H9 (cell line): ENCODE data around the gene MBTD1. TPM values are rescaled to one million over a fixed set of nuclear protein-coding genes. Genes with fewer than 3 reads are reported as not detected.
A peak's percentile ranks its signal among the peaks of the same experiment; 100 is the strongest.

Experiments used
- DNase-seq: peaks from one replicate; pipeline ENCODE4 v3.0.0-alpha.2; 2017
- H2AFZ ChIP-seq: one replicate; pipeline ENCODE4 v1.6.1; 2013; ENCODE audit warnings: mild to moderate bottlenecking, low read length, control low read depth, moderate library complexity
- H2AK5ac ChIP-seq: 2 replicates; pipeline ENCODE4 v1.6.1; 2013; ENCODE audit warnings: low read length, control low read depth, mixed read lengths; ENCODE audit not compliant: insufficient read length
- H2BK120ac ChIP-seq: one replicate; pipeline ENCODE4 v1.6.1; 2013; ENCODE audit warnings: low read depth, mild to moderate bottlenecking, low read length, control low read depth, inconsistent platforms; ENCODE audit not compliant: poor library complexity, severe bottlenecking
- H2BK12ac ChIP-seq: 2 replicates; pipeline ENCODE4 v1.6.1; 2013; ENCODE audit warnings: low read length, control low read depth, mixed read lengths, low read depth; ENCODE audit not compliant: insufficient read length
- H2BK15ac ChIP-seq: 2 replicates; pipeline ENCODE4 v1.6.1; 2013; ENCODE audit warnings: low read depth, low read length, control low read depth
- H2BK20ac ChIP-seq: one replicate; pipeline ENCODE4 v1.6.1; 2013; ENCODE audit warnings: low read depth, mild to moderate bottlenecking, low read length, control low read depth, inconsistent platforms; ENCODE audit not compliant: poor library complexity, severe bottlenecking
- H2BK5ac ChIP-seq: 2 replicates; pipeline ENCODE4 v1.6.1; 2013; ENCODE audit warnings: low read length, control low read depth, mixed read lengths; ENCODE audit not compliant: insufficient read length
- H3K14ac ChIP-seq: 2 replicates; pipeline ENCODE4 v1.6.1; 2013; ENCODE audit warnings: low read length, control low read depth; ENCODE audit not compliant: insufficient read depth
- H3K18ac ChIP-seq: 2 replicates; pipeline ENCODE4 v1.6.1; 2013; ENCODE audit warnings: low read depth, mild to moderate bottlenecking, mixed read lengths, low read length, control low read depth; ENCODE audit not compliant: insufficient read length
- H3K23ac ChIP-seq: 2 replicates; pipeline ENCODE4 v1.6.1; 2013; ENCODE audit warnings: low read length, control low read depth, mixed read lengths, low read depth; ENCODE audit not compliant: insufficient read length
- H3K23me2 ChIP-seq: 2 replicates; pipeline ENCODE4 v1.6.1; 2013; ENCODE audit warnings: low read depth, mild to moderate bottlenecking, mixed read lengths, low read length, control low read depth; ENCODE audit not compliant: insufficient read length, poor library complexity, severe bottlenecking
- H3K27ac ChIP-seq: 2 replicates; pipeline ENCODE4 v1.5.1; 2013; ENCODE audit warnings: low read length, control low read depth, mixed read lengths, low read depth; ENCODE audit not compliant: insufficient read length
- H3K27me3 ChIP-seq: 2 replicates; pipeline ENCODE4 v1.6.1; 2013; ENCODE audit warnings: low read length, control low read depth, inconsistent platforms; ENCODE audit not compliant: insufficient read depth
- H3K4ac ChIP-seq: 2 replicates; pipeline ENCODE4 v1.6.1; 2013; ENCODE audit warnings: low read depth, mild to moderate bottlenecking, control low read depth, inconsistent platforms, low read length, moderate library complexity
- H3K4me1 ChIP-seq: 2 replicates; pipeline ENCODE4 v1.6.1; 2013; ENCODE audit warnings: low read length, control low read depth, inconsistent platforms; ENCODE audit not compliant: insufficient read depth
- H3K4me2 ChIP-seq: 2 replicates; pipeline ENCODE4 v1.6.1; 2013; ENCODE audit warnings: low read length, control low read depth, mixed read lengths; ENCODE audit not compliant: insufficient read length, insufficient read depth
- H3K56ac ChIP-seq: 2 replicates; pipeline ENCODE4 v1.6.1; 2013; ENCODE audit warnings: low read depth, mild to moderate bottlenecking, mixed read lengths, low read length, control low read depth; ENCODE audit not compliant: insufficient read length
- H3K79me1 ChIP-seq: 2 replicates; pipeline ENCODE4 v1.6.1; 2013; ENCODE audit warnings: low read depth, mild to moderate bottlenecking, moderate library complexity, low read length, control low read depth, inconsistent platforms; ENCODE audit not compliant: insufficient read depth, poor library complexity, severe bottlenecking
- H3K79me2 ChIP-seq: 2 replicates; pipeline ENCODE4 v1.6.1; 2013; ENCODE audit warnings: low read length, control low read depth, inconsistent platforms; ENCODE audit not compliant: insufficient read depth
- H3K9ac ChIP-seq: 2 replicates; pipeline ENCODE4 v1.6.1; 2013; ENCODE audit warnings: low read length, control low read depth, mixed read lengths; ENCODE audit not compliant: insufficient read length; ENCODE audit errors: extremely low read depth
- H3K9me3 ChIP-seq: one replicate; pipeline ENCODE4 v1.6.1; 2013; ENCODE audit warnings: low read depth, low read length, inconsistent platforms; ENCODE audit not compliant: control insufficient read depth
- H3T11ph ChIP-seq: one replicate; pipeline ENCODE4 v1.6.1; 2013; ENCODE audit warnings: mild to moderate bottlenecking, low read length, control low read depth, inconsistent platforms
- H4K20me1 ChIP-seq: one replicate; pipeline ENCODE4 v1.6.1; 2013; ENCODE audit not compliant: control insufficient read depth, insufficient read length, insufficient read depth
- H4K5ac ChIP-seq: 2 replicates; pipeline ENCODE4 v1.6.1; 2013; ENCODE audit warnings: low read depth, mild to moderate bottlenecking, mixed read lengths, low read length, control low read depth; ENCODE audit not compliant: insufficient read length
- H4K8ac ChIP-seq: replicated peaks from 2 replicates; pipeline ENCODE4 v1.6.1; 2013; ENCODE audit warnings: low read length, control low read depth, mixed read lengths, low read depth; ENCODE audit not compliant: insufficient read length
- H4K91ac ChIP-seq: 2 replicates; pipeline ENCODE4 v1.6.1; 2013; ENCODE audit warnings: low read depth, mild to moderate bottlenecking, moderate library complexity, mixed read lengths, low read length, control low read depth; ENCODE audit not compliant: insufficient read length
- H3K27ac Mint-ChIP-seq, 3 experiments: 2 replicates in 2 of 3; 3 replicates in 1 of 3; pipeline ENCODE4 v1.8.0; 2020 to 2021; ENCODE audit warnings: mixed read lengths in 3 of 3, mild to moderate bottlenecking in 1 of 3, moderate library complexity in 1 of 3
- H3K27me3 Mint-ChIP-seq: 2 replicates; pipeline ENCODE4 v1.8.0; 2021; ENCODE audit warnings: low read depth, mild to moderate bottlenecking, moderate library complexity, mixed read lengths
- H3K36me3 Mint-ChIP-seq, 3 experiments: 2 replicates in 2 of 3; 3 replicates in 1 of 3; pipeline ENCODE4 v1.8.0; 2020 to 2021; ENCODE audit warnings: low read depth in 3 of 3, mixed read lengths in 3 of 3; ENCODE audit not compliant: insufficient read depth in 1 of 3
- H3K4me1 Mint-ChIP-seq, 2 experiments: 2 replicates each; pipeline ENCODE4 v1.8.0; 2020; ENCODE audit warnings: mixed read lengths in 2 of 2
- H3K4me3 Mint-ChIP-seq, 2 experiments: 2 replicates in 1 of 2; 3 replicates in 1 of 2; pipeline ENCODE4 v1.8.0; 2020 to 2021; ENCODE audit warnings: mild to moderate bottlenecking in 2 of 2, mixed read lengths in 2 of 2, moderate library complexity in 1 of 2
- H3K9me3 Mint-ChIP-seq, 2 experiments: 2 replicates in 1 of 2; 3 replicates in 1 of 2; pipeline ENCODE4 v1.8.0; 2020; ENCODE audit warnings: mild to moderate bottlenecking in 2 of 2, mixed read lengths in 2 of 2, moderate library complexity in 1 of 2
- WGBS: extraction: QIAGEN DNeasy Blood & Tissue Kit; methylation state at CpG from one replicate; pipeline ENCODE4 v1.1.7; 2013; ENCODE audit warnings: missing lambda C conversion rate, low lambda C conversion rate, mixed read lengths; ENCODE audit not compliant: insufficient read length; ENCODE audit errors: extremely low coverage; 5-methylcytosine and 5-hydroxymethylcytosine counted together
- total RNA-seq: library from RNA; stranded (reverse); gene quantifications from 2 replicates; pipeline ENCODE4 v1.2.1, GENCODE V29; 2021
- TF ChIP-seq, protein P1 (sequence below): fragments of 200-600 bp; sonication (generic); conservative IDR thresholded peaks from 3 replicates; pipeline ENCODE4 v1.8.0; 2021; ENCODE audit warnings: antibody characterized with exemption, mild to moderate bottlenecking

Gene MBTD1
- total RNA-seq, 1 experiment from 2014 or later = 49.6 TPM

DNA sequence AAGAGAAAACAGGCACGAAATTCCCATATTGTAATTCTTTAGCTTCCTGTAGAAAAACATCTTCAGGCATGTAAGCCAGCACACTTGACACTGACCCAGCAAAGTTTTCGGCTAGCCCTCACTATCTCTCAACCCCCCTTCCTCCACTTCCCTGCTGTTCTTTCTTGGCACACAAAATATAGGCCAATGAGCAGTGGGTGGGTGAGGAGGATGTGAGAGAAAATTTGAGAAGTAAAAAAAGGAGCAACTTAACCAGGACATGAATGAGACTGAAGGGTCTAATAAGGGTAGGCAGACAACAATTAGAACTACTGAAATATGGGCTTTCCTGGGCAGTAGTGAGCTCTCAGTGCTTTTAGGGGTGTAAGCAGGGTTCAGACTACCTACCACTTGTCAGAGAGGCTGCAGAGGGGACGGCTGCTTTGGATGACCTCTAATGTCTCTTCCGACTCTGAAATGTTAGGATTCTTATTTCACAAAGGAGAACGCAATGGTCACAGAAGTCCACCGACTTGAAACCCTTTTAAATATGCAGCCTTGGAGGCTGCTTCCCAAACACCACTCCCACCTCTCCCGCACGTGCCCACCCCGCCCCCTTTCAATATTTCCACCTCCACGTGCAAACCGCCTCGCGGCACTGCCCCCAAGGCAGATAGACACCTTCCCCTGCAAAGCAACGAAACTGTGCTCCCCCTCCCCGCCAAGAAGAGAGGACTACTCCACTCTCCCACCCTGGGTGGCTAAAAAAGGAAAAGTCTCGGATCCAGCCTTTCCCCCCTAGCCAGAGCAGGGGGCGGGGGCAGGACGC is 889 bp downstream of the MBTD1 start:
- Histone ChIP-seq H2AK5ac (no peak overlapping the region), H3K56ac (no peak overlapping the region), H2BK5ac (peak overlapping the region; percentile 92), H2BK12ac (peak overlapping the region; percentile 94), H3K14ac (peak overlapping the region; percentile 96), H3T11ph (no peak overlapping the region), H2BK120ac (peak overlapping the region; percentile 94), H3K9me3 (no peaks in the 10 kb centered on the region), H3K23me2 (peaks cover 13% of the 10 kb centered on the region), H3K79me1 (no peaks in the 10 kb centered on the region), H3K27me3 (no peaks in the 10 kb centered on the region), H4K20me1 (no peaks in the 10 kb centered on the region), H2AFZ (no peak overlapping the region), H4K5ac (peak overlapping the region; percentile 86), H2BK20ac (no peak overlapping the region), H3K79me2 (peaks cover 43% of the 10 kb centered on the region), H3K23ac (no peak overlapping the region), H3K4ac (peak overlapping the region; percentile 69; the same call in 1 of the 2 replicates), H2BK15ac (no peak overlapping the region), H3K18ac (peak overlapping the region; percentile 97), H3K27ac (peak overlapping the region; percentile 69), H3K4me1 (peaks cover 4% of the 10 kb centered on the region; the same call in 1 of the 2 replicates), H3K4me2 (peak overlapping the region; percentile 95), H4K8ac (no peak overlapping the region), H3K9ac (peak overlapping the region; percentile 88), H4K91ac (peak overlapping the region; percentile 77)
- no CpG with 5 or more reads among the region's 18 CpGs for WGBS
- peaks cover 24 to 71% (median 58%) of the 10 kb centered on the region in 3 experiments for H3K36me3 Mint-ChIP-seq
- peak overlapping the region; percentile 86 to 94 for H3K4me3 Mint-ChIP-seq
- H3K4me1 Mint-ChIP-seq = peaks cover 28 to 35% of the 10 kb centered on the region in 2 experiments
- TF ChIP-seq, protein P1, sequence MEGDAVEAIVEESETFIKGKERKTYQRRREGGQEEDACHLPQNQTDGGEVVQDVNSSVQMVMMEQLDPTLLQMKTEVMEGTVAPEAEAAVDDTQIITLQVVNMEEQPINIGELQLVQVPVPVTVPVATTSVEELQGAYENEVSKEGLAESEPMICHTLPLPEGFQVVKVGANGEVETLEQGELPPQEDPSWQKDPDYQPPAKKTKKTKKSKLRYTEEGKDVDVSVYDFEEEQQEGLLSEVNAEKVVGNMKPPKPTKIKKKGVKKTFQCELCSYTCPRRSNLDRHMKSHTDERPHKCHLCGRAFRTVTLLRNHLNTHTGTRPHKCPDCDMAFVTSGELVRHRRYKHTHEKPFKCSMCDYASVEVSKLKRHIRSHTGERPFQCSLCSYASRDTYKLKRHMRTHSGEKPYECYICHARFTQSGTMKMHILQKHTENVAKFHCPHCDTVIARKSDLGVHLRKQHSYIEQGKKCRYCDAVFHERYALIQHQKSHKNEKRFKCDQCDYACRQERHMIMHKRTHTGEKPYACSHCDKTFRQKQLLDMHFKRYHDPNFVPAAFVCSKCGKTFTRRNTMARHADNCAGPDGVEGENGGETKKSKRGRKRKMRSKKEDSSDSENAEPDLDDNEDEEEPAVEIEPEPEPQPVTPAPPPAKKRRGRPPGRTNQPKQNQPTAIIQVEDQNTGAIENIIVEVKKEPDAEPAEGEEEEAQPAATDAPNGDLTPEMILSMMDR = no peak
- peaks cover 1% of the 10 kb centered on the region; the same call in 1 of the 2 replicates for H3K27me3 Mint-ChIP-seq
- peak overlapping the region; percentile 91 to 99 (median 91) for H3K27ac Mint-ChIP-seq
- H3K9me3 Mint-ChIP-seq = no peaks in the 10 kb centered on the region
- DNase-seq = peak; percentile 61
